Loucy (cell line): Measurements from ENCODE around the gene SCAANT1.

Experiments
- CTCF ChIP-seq: fragments of 200-600 bp; sonication (generic); conservative IDR thresholded peaks from 2 replicates; pipeline ENCODE4 v1.5.1; 2014; ENCODE audit warnings: mild to moderate bottlenecking, antibody characterized with exemption, low read length
- EZH2phosphoT487 ChIP-seq: fragments of 200-600 bp; IDR thresholded peaks from 2 replicates; pipeline ENCODE4 v1.6.1; 2018; ENCODE audit warnings: antibody characterized with exemption, mild to moderate bottlenecking, moderate library complexity, borderline replicate concordance

DNA sequence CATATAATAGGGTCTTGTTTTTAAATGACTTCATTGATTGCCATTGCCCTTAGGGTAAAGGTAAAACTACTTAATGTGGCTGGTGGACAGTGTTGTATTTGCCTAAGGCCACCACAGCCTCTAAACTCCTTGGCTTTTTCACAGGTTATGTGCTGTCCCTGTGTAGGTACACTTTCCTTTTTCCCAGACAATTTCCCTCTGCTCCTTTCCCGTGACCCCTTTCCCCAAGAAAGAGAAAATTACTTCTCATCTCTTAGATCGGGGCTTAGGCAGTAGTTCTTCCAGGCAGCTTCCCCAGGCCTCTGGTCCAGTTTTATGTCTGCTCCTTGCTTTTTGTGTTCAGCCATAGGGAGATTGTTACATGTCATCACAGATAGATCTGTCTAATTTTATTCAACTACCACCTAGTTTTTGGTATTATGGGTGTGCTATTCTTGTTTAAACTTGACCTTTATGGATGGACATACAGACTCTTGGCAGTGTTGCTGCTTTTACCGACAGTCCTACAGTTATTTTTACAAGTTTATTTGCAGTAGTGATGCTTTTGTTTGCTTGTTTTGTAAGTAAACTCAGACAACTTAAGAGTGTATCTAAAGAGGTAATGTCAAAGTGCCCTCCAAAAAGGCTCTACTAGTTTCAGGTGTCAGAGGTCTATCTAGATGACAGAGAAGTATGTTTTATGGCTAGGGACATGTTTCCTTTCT is 20.5 kb upstream of the SCAANT1 start:
- TF ChIP-seq CTCF: no peak
- no peak for TF ChIP-seq EZH2phosphoT487
